ENCODE measurements around the gene VASP.
A peak's percentile ranks its signal among the peaks of the same experiment; 100 is the strongest.
"Not testable (repeated sequence)": the region's sequence is repeated elsewhere in the genome, so short reads cannot be mapped to it uniquely, and the experiment has no call there.

Gene VASP

DNA sequence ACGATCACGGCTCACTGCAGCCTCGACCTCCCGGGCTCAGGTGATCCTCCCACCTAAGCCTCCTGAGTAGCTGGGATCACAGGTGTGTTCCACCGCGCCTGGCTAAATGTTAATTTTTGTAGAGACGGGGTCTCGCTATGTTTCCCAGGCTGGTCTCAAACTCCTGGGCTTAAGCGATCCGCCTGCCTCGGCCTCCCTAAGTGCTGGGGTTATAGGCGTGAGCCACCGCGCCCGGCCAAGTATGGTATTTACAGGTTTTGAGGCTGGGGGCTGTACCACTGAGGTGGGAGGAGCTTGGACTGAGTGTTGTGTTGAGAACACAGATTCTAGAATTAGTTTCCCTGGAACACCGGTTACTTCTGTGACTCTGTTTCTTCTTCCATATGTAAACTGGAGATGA is 9.5 kb upstream of the VASP start:
- DNase-seq (ENCODE audit: low spot score), result no peak

DNA sequence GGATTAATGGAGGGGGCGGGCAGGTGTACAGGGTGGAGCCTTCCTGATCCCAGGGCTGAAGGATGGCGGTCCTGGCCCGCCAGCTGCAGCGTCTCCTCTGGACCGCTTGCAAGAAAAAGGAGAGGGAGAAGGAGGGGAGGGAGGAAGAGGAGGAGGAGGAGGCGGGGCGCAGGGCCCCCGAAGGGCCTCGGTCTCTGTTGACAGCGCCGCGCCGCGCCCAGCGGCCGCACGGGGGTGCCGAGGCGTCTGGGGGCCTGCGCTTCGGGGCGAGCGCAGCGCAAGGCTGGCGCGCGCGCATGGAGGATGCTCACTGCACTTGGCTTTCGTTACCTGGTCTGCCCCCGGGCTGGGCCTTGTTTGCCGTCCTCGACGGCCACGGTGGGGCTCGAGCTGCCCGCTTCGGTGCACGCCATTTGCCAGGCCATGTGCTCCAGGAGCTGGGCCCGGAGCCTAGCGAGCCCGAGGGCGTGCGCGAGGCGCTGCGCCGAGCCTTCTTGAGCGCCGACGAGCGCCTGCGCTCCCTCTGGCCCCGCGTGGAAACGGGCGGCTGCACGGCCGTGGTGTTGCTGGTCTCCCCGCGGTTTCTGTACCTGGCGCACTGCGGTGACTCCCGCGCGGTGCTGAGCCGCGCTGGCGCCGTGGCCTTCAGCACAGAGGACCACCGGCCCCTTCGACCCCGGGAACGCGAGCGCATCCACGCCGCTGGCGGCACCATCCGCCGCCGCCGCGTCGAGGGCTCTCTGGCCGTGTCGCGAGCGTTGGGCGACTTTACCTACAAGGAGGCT is 8.7 kb upstream of the VASP start, which contains the start of gene PPM1N:
TSS of gene PPM1N (plus strand) at position 33 of the 785 bp plus-strand sequence. CDS start at position 63, 30 bp downstream.
- DNase-seq (ENCODE audit: low spot score), result peak; percentile 67

DNA sequence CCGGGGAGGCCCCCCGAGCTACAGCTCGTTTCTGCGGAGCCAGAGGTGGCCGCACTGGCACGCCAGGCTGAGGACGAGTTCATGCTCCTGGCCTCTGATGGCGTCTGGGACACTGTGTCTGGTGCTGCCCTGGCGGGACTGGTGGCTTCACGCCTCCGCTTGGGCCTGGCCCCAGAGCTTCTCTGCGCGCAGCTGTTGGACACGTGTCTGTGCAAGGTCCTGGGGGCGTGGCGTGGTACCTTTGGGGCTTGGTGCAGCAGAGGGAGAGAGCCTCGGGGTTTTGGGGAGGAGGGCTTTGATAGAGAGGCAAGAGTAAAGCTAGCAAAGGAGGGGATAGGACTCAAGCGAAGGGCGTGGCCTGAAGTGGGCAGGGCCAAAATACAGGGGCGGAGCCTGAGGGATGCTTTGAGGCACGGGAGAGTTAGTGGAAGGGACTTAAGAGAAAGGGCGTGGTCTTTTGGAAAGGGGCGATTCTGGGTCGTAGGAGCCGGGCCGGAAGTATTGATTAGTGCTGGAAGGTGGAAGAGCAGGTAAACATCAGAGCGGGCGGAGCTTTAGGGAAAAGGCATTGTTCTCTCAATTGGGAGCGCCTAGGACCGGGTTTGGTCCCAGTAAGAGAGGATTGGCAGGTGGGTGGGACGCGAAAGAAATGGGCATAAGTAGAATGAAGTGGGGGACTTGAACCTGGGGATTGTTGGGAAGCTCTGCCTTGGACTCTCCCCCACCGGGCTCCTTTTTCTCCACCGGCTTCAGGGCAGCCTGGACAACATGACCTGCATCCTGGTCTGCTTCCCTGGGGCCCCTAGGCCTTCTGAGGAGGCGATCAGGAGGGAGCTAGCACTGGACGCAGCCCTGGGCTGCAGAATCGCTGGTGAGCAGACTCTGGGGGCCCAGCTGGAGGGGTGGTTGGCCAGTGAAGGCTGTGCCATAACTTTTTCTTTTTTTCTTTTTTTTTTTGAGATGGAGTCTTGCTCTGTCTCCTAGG is 7.8 kb upstream of the VASP start:
- peak; percentile 58 for DNase-seq (ENCODE audit: low spot score)

DNA sequence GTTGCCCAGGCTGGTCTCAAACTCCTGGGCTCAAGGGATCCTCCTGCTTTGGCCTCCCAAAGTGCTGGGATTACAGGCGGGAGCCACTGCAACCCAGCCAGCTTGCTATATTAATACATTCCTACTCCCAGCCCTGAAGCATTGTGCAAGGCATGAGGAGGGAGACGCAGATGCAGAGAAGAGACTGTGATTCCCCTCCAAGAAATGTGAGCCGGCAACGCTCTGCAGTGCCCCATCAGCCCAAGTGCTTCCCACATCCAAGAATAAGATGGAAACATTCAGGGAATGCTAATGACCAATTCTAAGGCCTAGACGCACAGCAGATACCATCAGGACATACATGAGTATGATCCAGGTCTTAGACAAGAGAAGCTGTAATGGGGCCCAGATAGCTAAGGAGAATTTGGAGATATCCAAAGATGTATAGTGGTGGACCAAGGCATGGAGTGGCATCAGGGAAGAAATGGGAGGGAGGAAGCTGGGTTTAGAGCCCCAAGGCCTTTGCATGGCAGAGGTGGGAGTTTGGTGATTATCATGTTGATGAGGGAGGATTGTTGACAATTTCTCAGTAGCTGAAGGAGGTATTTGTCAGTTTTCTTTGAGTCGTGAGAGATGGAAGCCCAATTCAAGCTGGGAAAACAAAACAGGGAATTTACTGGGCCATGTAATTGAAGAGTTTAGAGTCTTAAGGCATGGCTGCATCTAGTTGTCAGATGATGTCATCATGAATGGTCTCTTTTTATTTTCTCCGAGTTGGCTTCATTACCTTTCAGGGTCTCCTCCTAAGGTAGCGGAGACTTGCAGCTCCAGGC is 6.2 kb upstream of the VASP start:
- DNase-seq (ENCODE audit: low spot score), result no peak

DNA sequence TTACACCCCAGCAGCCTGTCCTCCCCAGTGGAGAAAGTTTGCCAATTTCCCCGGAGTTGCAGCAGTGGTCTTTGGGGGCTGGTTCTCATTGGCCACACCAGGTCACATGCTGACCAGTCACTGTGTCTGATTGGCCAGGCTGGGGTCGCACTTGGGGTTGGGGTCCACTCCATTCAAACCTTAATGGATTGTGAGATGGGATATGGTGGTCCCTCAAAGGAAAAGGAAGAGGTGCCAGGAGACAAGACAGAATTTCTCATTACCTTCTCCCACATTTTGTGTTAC is 5.6 kb upstream of the VASP start:
- DNase-seq (ENCODE audit: low spot score), result no peak

DNA sequence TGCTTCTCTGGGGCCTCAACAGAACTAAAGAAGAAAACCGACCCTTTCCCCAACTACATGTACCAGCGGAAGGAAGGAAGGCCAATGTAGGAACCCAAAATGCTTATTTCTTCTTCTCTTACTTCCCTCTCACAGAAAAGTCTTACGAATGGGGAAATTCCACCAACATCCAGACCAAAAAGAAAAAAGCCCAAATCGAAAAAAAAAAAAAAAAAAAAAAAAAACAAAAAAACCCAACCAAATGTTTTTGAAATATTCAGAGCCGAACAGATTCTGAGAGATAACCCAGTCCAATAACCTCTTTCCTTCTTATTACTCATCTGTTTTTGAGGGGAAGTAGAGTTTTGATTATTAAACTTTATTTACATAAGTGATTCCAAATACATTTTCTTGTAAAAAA is 5.2 kb upstream of the VASP start:
- DNase-seq (ENCODE audit: low spot score), result no peak

DNA sequence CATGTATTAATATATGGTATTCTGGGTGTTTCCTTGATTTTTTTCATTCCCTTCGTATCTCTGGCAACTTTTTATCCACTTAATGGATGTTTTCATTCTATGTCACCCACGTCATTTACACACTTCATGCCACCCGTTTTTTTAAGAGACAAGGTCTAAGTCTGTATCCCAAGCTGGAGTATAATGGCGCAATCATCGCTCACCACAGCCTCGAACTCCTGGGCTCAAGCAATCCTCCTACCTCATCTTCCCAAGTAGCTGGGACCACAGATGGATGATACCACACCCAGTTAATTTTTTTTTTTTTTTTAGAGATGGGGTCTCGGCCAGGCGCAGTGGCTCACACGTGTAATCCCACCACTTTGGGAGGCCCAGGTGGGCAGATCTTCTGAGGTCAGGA is 3.4 kb upstream of the VASP start:
- DNase-seq (ENCODE audit: low spot score), result no peak

DNA sequence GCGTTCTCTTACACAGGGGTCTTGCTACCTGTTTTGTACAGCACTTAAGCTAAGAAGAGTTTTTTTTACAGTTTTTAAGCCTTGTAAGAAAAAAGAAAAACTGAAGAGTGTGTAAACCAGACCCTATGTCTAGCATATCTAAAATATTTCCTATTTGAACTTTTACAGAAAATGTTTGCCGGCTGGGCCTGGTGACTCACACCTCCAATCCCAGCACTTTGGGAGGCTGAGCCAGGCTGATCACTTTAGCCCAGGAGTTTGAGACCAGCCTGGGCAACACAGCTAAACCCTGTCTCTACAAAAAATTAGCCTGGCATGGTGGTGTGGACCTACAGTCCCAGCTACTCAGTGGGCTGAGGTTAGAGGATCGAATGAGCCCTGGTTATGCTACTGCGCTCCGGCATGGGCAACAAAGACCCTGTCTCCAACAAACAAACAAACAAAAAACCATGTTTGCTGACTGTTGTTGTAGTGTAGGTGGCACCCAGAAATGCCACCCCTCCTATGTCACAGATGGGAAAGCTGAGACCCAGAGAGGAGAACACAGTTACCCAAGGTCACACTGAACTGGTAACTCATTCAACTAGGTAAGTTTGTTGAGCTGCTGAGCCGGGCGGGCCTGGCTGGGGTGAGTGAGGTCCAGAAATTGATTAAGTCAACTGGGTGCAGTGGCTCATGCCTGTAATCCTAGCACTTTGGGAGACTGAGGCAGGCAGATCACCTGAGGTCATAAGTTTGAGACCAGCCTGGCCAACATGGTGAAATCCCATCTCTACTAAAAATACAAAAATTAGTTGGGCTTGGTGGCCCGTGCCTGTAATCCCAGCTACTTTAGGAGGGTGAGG is 1.9 kb upstream of the VASP start:
- no peak for DNase-seq (ENCODE audit: low spot score)

DNA sequence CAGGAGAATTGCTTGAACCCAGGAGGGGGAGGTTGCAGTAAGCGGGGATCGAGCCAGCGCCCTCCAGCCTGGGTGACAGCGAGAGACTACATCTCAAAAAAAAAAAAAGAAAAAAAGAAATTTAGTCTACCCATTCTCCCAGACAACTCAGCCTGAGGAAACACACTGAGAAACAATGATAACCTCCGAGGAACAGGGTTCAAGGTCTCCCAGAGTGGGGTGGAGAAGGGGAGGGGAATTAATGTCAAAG is 1.4 kb upstream of the VASP start:
- no peak for DNase-seq (ENCODE audit: low spot score)

DNA sequence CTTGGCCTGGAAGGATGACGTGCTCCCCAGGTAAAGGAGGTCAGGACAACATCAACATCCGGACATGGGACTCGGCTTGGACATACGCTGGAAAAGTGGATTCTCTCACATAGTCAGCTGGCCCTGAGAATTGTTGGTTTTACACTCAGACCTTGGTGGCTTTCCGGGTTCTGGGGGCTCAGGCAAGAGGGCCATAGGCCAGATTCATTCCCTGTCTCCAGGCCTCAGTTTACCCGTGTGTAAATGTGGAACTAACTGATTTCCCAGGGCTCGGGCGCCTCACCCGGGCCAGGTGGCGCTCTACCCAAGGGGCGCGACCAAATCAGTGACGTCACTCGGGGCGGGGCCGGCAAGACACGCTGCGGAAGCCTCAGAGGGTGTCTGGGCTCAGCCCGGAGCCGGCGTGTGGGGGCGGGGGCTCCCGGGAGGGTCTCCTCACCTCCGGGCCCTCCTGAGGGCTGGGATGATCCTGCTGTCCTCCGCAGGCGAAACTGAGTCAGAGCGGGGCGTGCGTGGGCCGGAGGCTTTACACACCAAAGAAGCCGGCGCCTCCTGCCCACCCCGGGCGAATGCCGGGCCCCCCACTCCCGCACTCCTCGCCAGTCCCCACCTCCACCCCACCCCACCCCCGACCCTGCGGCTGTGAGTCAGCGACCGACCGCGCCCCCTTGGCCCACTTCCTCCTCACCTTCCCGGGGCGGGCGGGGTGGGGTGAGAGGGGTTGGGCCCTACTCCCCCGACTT is 862 bp upstream of the VASP start:
- peak; percentile 96 for DNase-seq (ENCODE audit: low spot score)

DNA sequence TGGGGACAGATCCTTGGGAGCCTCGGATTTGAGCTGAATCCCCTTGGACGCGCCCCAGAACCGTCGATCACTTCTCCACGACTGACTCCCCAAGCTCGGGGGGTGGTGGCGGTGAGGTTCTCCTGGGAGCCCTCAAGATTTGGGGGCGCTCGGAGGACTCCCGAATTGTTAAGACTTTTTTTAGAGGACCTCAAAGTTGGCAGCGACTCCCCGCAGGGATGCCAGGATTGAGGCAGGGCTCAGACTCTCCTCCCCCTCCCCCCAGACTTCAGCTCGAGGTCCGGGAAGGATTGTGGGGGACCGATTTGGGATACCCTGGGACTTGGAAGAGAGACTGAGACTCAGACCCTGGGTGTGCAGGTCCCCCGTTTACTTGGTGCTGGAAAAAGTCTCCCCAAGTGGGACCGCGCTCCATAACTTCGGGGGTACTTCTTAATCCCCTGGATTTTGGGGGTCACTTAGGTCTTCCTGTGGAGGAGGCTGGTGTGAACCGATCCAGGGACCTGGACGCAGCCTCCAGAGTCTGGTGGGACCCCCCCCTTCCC is 665 bp downstream of the VASP start:
- DNase-seq (ENCODE audit: low spot score), result no peak

DNA sequence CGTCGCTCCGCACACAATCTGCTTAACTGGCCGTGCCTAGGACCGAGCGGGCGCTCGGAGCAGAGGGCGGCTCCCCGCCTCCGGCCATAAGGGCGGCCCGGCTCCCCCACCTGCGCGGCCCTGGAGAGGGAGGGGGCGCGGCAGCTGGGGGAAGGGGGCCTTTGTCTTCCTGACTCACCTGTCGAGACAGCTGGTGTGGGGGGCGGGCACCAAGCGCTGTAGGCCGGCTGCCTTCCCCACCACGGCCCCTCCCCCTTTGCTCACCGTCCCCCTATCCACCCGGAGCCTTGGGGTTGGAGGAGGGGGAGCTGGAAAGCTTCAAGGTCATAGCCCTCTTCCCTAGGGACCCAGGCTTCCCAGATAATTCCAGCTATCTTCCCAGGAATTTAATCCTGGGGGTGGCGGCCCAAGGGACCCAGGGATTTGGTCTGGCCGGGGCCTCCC is 1.2 kb downstream of the VASP start:
- DNase-seq (ENCODE audit: low spot score), result peak; percentile 37

DNA sequence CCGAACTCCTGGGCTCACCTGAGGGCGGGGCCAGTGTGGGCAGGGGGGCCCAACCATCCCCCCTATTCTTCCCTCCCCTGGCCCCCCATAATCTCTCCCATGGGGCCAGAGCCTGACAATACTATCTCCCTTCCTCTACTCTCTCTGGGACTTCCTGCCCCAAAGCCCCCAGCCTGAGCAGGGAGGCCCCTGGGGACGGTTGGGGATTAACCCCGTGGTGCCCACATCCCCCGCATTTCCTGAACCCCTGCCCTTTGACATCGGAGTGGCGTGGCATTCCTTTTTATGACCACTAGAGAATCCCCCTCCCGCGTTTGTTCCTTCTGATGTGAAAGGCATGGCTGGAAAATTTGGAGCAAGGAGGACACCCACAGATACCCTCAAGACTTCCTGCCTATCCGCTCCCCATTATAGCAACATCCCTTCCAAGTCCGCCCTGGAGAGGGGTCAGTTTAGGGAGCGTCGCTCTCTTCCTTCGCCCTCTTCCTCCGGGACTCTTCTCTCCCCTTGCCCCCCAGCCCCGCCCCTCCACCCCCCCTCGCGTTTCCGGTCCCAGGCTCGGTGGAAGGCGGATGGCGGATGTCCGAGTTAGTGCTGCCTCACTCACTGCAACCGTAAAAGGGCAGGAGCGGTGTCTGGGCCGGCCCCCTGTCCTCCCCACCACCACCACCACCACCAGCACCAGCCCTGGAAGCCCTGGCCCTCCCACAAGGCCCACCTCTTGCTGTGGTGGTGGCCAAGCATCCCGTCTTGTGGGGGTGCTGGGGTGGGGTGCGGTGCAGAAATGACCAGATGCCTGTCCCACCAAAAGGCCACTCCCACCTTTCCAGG is 1.8 kb downstream of the VASP start:
- DNase-seq (ENCODE audit: low spot score), result peak; percentile 39

DNA sequence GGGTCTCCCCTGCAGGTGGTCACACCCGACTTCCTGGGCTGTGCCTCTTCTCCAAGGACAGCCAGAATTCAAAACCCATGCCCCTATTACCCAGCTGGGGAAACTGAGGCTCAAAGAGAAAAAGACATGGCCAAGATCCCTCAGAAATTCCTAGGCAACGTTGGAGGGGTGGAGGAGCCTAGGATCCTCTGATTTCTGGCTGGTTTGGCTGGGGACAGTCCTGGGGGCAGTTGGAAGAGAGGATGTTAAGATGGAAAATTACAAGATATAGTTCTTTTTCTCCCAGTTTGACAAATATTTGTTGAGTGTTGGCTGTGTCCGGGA is 2.4 kb downstream of the VASP start:
- DNase-seq (ENCODE audit: low spot score), result no peak

DNA sequence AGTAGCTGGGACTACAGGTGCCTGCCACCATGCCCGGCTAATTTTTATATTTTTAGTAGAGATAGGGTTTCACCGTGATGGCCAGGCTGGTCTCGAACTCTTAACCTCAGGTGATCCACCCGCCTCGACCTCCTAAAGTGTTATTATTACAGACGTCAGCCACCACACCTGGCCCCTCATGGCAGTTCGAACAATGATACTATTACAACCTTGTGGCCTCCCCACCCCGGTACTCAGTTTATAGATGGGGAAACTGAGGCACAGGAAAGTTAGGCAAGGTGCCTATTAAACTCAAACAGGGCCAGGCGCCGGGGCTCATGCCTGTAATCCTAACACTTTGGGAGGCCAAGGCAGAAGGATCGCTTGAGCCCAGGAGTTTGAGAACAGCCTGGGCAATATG is 3.1 kb downstream of the VASP start:
- DNase-seq (ENCODE audit: low spot score), result not testable (repeated sequence)

DNA sequence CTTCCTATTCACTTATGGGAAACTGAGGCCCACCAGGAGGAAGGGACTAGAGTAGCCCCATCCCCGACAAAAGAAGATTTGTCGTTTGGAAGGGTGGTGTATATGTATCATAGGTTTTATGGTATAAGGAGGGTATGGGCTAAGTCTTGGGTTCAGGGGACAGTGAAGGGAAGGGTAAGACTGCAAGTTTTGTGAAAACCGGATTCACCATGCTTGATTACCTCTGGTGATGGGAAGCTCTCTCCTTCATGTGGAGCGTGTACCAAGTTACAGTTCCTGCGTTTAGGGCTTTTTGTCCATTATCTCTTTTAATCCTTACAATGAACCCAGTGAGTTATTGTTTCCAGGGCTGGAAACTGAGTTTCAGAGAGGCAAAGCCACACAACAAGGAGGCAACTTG is 3.8 kb downstream of the VASP start:
- no peak for DNase-seq (ENCODE audit: low spot score)

DNA sequence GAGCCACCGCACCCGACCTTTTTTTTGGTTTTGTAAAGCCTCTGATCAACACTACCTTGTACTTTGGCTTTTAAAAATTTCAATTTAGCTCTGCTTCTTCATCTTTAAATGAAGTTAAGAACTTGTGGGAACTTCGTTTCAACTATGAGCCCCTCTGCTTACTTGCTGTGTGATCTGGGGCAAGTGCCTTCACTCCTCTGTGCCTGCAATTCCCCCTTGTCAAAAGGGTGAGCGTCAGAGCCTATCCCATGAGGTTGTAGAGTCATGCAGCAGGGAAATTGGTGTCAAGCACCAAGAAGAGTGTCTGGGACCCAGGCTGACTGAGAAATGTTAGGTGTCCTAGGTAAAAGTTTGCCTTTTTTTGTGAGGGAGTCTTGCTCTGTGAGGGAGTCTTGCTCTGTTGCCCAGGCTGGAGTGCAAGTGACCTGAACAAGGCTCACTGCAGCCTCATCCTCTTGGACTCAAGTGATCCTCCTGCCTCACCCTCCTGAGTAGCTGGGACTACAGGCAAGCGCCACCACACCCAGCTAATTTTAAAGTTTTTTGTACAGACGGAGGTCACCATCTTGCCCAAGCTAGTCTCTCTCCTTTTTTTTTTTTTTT is 5.7 kb downstream of the VASP start:
- no peak for DNase-seq (ENCODE audit: low spot score)

DNA sequence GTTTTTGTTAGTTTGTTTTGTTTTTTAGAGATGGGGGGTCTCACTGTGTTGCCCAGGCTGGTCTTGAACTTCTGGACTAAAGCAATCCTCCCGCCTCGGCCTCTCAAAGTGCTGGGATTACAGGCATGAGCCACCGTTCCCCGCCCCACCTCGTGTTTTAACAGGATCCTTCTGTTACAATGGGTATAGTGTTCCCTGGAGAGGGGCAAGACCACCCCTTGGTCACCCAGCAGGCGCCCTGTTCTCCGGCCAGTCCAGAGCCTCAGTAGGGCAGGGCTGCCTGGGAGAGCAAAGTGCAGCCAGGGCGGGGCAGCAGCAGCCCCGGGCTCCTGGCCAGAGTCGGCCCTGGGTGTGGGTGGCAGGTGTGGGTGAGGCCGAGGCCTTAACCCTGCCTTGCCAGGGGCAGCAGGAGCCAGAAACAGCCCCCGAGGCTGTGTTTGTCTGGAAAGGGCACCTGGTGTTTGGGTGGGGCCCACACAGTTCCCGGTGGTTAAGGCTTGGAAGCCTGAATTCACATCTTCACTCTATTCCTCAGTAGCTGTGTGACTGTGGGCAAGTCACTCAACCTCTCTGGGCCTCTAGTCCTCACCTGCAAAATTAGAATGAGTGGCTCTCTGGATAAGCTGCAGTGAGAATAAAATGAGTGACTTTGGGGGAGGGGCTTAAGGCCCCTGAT is 7.2 kb downstream of the VASP start:
- DNase-seq (ENCODE audit: low spot score), result no peak

DNA sequence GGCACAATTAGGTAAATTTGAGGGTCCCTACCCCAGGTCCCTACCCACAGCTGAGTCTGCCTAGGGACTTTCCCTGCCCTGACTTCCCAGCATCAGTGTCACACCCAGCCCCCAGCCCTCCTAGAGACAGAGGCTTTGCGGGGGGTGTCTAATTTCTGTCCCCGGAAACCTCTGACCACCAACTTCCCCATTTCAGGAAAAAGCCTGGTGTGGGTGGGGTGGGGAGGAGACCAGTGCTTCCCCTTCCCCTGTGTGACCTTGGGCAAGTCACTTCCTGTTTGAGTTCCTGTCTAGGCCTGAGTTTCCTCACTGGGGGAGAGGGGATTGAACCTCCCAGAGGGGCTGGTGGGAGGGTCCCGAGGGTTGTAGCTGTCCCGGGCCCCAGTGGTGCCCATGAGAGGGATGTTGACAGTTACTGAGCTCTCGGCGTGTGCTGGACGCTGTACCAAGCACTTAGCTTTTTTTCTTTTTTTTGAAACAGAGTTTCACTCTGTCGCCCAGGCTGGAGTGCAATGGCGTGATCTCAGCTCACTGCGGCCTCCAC is 7.9 kb downstream of the VASP start:
- peak; percentile 39 for DNase-seq (ENCODE audit: low spot score)

Measured in CD4-positive, alpha-beta T cell treated with Interleukin-15 for 4 hours (primary cell).